ENCODE results near the gene MCRIP1.
A peak's percentile ranks its signal among the peaks of the same experiment; 100 is the strongest.

MCRIP1 gene, protein sequence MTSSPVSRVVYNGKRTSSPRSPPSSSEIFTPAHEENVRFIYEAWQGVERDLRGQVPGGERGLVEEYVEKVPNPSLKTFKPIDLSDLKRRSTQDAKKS

DNA sequence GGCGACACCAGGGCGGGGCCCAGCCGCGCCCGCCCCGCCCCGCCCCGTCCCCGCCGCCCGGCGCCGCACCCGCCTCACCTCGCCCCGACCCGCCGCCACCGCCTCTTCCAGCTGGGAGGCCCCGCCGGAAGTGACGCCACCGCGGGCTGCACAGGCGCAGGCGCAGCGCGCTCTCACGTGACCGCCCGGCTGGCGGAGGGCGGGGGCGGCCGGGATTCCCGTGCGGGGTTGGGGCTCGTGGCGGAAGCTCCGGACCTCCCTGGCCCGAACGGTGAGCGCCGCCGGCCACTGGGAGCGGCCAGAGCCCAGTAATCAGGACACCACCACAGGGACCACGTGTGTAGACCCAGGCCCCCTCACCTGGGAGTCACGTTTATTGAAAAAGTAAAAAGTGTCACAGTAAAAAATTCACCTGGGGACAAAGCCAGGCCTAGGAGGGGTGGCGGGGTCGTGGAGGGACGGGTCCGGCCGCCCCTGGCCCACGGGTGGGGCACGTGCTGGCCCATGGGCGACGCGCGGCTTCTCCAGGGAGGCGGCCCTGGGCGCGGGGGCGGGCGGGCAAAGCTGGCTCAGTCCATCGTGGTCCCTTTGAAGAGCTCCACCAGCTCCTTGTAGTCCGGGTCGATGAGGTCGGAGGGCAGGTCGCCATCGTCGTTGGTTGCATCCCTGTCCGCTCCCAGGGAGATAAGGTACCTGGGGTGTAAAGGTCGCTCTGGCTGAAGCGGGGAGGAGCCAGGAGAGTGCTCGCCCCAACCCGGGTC, at the start of gene MCRIP1:
MCRIP1 (minus strand) TSS at position 132 of the 761 bp plus-strand sequence. CDS start 8,785 bp downstream, outside the sequence.
- peak; percentile 90 for DNase-seq (ENCODE audit: low read depth)

DNA sequence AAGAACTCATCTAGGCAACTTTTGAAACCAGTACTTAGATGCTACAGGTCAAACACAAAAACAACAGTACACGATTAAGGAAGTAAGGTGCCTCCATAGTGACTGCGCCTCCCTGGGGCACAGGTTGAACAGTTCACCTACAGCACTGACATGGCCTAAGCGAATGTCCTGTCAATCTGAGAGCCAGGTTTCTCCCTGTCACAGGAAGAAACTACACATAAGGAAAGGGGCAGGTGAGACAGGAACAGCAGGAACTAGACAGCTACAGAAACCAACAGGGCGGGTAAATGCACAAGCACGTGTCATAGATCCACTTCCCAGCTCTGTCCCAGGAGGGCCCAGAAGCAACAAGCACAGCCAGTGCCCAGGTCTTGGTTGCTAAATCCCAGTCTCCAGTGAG, 46.0 kb upstream of the MCRIP1 start:
- DNase-seq (ENCODE audit: low read depth), result no peak

DNA sequence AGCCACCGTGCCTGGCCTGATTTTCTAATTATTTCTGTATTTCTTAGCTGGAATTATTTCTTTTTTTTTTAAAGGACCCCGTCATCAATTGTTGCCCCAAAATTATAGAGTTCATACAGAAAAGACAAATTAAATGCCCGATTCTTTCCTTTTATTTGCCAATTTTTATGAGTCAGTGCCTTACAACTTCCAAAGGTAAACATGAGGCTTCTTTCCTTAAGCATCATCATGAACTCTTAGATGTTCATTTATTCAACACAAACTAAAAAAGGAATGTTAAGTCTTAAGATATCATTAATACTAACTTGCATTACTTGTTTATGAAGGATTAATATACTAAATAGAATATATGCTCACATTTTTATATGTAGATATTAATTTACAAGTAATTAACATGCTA, 45.2 kb upstream of the MCRIP1 start:
- DNase-seq (ENCODE audit: low read depth), result no peak

DNA sequence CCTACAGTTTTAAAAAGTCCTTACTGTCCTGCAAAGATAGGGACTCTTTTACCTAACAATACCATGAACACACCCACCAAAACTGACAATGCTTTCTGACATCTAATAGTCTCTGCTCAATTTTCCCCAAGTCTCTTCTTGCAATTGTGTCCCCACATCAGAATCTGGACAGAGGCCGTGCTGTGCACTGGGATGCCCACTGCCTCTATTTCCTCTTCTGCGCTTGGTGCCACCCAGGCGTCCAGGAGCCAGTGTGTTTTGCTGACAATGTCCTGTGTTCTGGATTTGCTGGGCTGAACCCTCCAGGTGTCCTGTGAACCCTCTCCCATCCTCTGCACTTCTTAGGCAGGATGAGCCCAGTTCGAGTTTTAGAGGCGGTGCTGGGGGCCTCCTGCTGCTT, 44.5 kb upstream of the MCRIP1 start:
- DNase-seq (ENCODE audit: low read depth), result no peak

DNA sequence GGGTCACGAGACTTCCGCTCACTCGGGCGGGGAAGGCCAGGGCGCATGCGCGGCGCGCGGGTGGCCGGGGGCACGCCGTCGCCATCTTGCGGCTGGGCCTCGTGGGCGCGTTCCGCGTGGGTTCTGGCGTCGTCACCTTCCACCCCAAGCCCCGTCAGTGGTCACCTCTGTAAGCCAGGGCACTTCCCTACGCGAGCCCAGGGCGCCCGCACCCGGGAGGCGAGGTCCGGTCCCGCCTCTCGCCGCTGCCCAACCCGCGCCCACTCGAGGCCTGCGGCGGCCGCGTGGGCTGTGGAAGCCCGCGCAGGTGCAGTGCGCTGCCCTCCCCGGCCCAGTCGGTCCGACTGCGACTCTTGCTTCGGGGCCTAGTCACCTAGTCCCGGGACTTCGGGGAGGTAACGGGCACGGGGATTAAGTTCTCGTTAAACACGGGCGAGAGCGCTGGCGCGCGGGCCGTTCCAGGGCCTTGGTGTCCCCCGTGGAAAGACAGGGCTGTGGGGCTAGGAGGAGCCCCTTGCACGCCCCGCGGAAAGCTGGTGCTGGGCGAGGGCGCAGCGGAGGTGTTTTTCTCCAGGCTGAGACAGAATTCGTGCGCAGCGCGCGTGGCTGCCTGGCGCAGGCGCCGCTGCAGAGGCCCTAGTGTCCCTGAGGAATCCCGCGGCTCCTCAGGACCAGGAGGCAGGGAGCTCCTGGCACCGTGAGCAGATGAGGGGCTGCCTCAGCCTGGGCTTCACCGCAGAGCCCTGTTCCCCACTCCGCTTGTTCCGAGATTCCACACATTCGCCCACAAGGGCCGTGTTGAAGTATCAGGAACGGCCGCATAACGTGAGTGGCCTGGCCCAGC, 38.5 kb upstream of the MCRIP1 start:
- DNase-seq (ENCODE audit: low read depth), result peak; percentile 95

DNA sequence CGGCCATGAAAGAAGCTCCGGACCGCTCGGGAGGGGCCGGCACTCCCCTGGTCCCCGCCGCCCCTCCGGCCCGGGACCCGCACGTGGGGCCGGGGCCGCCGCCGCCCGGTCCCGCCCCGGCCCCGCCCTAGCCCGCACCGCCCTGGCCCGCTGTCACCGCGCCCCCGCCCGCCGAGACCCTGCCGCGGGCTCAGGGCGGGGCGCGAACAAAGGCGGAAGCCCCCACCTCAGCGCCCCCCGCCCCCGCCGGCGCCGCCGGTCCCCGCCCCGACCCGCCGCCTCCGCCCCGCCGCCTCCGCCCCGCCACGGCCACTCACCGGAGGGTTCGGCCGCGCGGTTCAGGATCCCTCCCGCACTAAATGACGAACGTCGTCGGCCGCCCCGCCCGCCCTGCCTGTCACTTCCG, 37.9 kb upstream of the MCRIP1 start, which contains the start of gene ARHGDIA:
ARHGDIA (minus strand) TSS at position 357 of the 406 bp plus-strand sequence. CDS start 1,407 bp downstream, outside the sequence.
- DNase-seq (ENCODE audit: low read depth), result no peak

DNA sequence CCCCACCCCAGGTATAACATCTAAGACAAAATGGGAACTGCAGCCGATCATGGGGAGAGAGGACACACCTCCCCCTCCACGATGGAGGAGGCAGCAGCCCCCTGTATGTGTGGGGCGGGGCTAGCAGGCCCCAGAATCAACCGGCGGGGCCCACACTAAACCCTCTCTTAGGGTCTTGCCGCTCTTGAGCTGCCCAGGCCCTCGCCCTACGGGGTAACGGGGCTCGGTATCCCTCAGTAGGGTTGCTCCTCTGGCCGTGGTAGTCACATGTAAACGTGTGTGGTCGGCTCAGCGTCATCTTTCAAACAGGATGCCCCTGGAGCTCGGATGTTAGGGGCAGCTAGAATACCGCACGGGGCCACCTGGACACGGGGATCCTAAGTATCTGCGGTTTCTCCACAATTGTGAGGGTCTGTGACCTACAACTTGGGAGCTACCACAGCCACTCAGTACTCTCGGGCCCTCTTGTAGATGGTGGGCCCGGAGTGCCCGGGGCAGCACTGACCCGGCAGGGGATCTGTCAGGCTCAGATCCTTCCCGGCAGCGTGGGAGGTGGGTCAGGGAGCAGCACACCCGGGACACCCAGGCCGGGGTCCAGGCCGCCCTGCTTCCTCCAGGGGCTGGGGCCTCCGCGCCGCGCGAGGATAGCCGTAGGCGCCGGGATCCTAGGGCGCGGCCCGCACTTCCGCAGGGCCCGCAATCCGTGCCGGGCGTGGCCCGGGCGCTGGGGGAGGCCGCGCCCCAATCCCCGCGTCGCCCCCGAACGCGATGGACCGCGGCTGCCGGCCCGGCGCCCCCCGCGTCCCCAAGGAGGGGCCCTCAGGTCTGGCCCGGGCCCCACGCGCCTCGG, 37.3 kb upstream of the MCRIP1 start:
- DNase-seq (ENCODE audit: low read depth), result no peak

DNA sequence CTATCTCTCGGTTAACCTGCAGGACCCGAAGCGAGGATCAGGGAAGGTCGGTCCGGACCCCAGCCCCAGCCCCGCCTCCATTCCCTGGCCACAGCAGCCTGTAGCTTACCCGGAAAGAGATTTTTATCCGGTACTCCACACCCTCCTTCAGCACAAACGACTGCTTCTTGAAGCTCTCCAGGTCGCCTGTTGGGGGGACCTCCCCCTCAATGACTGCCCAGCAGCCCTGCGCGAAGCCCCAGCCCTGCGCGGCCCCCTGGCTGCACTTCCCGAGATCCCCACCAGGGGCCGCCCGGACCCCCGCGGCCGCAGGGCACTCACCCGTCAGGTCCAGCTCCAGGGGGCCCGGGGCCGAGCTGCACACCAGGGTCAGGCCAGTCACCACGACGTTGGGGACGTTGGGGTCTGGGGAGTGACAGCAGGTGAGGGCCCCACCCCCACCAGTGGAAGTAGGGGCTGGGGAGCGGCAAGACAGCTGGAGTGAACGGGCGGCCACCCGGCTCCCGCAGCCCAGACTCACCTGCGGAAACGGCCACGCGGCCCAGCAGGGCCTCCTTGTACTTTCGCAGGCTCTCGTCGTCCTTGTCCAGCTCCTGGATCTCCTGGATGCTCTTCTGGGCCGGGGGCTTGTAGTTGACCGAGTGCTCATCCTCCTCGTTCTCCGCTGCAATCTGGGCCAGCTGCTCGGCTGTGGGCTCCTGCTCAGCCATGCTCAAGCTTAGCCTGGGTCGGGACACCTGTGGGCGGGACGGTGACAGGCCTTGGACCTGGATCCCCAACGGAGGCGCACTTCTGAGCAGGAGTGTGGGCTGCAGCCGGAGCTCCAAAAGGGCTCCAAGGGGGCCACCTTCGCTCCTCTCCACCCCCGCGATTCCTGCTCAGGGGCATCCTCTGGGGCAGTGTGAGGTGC, 36.4 kb upstream of the MCRIP1 start:
- no peak for DNase-seq (ENCODE audit: low read depth)

DNA sequence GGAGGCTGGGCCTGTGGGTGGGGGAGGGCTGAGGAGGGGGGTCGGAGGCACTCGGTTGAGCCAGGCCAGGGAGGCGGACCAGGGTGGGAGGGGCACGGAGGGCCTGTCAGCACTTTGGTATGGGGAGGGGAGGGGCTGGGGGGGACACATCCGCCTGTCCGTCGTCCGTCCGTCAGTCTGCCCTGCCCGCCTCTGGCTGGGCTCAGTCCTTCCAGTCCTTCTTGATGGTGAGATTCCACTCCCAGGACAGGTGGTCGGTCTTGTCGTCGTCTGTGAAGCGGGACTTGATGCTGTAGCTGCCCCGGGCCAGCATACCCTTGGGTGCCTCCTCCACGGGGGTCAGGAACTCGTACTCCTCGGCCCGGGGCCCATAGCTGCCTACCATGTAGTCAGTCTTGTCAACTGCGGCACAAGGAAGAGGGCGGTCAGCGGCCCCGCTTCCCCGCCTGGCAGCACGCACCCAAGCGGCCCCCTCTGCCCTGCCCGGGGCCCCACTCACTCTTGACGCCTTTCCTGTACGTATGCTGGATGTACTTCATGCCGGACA, 35.7 kb upstream of the MCRIP1 start:
- no peak for DNase-seq (ENCODE audit: low read depth)

DNA sequence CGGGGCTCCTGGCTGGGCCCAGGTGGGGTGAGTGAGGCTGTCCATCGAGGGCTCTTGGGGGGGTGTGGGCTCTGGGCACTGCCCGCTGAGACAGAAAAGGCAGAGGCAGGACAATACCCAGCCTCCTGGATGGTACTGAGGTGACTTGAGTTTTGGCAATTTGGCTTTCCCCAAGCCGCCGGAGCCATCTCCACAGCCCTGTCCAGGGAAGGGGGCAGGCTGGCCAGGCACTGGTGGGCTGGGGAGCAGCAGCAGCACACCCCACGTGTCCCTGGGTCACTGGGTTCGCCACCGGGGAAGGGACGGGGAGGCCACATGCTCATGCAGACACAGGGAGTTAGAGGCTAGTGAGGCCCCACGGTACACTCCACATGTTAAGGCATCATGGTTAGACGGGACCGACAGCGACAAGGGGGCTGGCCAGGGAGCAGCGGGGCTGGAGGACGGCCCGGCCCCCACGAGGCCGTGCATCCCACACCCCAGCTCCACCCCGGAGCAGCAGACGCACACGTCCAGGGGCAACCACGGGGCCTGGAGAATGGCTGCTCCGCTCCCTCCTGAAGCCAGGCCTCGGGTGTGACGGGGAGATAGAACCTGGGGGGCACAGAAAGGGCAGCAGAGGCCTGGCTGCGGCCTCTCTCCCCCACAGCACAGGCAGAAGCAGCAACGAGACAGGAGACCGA, 35.0 kb upstream of the MCRIP1 start:
- no peak for DNase-seq (ENCODE audit: low read depth)

DNA sequence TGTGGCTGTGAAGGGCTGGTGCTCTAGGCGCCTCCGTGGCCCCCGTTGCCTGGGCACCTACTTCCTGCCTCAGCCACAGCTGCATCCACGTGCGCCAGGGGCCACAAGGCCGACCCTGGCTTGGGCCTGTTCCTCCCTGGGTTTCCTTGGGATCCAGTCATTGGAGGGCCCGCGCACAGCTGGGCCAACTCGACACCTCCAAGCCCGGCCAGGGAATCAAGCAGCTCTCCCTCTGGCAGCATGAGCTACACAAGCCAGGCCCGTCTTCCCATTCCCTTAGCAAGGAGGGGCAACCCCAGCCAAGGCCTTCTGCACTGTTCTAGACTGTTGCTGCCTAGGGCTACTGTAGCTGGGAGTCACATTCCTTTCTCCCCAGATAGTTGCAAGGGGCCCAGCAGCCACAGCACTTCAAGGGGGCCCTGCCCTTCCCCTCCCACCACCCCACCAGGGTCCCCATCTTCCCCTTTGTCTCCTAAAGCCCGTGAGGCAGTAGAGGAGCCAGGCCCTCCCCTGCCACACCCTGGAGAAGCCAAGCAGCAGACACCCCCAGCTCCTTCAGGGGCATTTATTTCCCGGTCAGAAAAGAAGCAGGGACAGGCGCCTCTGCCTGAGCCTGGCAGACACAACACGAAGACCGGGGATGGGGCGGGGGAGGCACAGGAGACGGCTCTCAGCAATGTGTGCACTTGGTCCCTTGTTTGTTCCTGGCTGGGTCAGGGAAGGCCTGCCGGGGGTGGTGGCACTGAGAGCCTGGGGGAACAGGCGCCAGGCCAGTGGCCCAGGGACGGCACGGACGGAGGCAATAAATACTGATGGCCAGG, 34.3 kb upstream of the MCRIP1 start:
- DNase-seq (ENCODE audit: low read depth), result no peak

DNA sequence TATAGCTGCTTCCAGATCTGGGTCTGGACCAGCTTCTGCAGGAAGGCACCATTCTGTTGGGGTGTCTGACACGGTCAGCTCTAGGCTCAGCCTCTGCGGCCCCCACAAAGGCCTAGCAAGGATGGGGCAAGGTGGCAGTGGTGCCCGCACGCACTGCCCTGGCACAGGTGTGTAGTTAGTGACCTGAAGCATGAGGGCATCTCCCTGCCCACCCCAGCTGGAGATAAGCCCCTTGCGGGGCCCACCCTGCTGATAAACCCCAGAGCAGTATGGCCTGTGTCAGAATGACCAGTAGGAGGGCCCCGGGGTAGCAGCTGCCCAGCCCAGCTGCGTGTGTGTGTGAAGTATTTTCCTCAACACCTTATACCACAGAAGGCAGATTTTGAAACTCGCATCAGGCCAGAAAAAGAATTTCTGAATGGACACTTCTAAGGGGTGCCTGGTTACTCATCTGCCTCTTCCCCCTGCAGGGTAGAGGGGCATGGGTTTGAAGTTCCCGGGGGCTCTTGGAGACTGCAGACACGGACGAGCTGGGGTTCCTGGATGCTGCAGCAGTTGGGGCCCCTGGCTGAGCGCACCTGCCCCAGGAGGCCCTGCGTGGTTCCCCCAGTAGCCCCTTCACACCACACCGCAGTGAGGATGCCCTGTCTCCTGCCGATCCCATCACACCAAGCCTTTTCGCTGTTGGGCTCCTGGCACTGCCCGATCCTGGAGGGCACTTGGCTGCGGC, 33.5 kb upstream of the MCRIP1 start:
- DNase-seq (ENCODE audit: low read depth), result no peak

DNA sequence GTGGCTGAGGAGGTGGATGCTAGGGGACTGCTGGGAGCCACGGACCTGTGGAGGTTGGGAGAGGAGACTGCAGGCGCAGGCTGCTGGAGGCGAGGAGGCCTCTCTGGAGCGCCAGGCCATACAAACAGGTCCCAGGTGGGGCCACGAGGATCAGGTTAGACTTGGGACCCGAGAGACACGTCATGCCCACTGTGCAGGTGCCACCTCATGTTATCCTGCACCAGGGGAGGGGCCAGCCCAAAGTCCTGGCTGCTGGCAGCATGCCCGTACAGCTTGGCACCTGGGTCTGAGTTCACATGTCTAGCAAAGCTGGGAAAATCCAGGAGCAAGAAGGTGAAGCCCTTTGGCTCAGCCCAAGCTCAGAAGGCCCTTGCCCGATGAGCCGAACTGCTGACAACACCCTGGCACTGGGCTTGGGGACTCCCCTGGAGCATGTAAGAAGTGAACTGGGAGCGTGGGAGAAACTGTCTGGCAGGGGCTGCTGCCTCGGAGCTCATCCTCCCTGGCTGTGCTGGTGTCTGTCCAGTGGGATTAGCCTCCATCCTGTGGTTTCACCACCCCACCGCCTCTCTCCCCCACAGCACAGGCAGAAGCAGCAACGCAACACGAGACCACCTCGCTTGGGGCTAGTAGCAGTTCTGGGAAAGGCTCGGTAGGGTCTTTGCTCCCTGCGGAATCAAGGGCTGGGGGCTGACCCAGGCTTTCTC, 32.8 kb upstream of the MCRIP1 start:
- DNase-seq (ENCODE audit: low read depth), result no peak

DNA sequence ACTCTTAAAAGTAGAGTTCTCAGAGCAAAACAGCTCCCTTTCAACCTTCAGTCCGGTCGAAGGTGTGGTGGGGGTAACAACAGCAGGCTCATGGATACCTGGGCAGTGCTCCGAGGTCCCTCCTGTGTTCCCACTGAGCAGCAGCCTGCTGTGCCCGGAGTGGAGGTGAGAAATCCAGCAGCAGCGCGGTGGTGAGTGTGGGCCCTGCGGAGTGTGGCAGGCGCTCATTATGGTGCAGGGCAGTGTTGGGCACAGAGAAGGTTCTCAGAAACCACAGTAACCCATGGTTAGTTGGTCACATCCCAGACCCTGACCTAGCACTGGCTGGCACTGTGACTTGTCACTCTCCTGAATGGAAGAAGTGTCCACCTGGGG, 32.3 kb upstream of the MCRIP1 start:
- no peak for DNase-seq (ENCODE audit: low read depth)

DNA sequence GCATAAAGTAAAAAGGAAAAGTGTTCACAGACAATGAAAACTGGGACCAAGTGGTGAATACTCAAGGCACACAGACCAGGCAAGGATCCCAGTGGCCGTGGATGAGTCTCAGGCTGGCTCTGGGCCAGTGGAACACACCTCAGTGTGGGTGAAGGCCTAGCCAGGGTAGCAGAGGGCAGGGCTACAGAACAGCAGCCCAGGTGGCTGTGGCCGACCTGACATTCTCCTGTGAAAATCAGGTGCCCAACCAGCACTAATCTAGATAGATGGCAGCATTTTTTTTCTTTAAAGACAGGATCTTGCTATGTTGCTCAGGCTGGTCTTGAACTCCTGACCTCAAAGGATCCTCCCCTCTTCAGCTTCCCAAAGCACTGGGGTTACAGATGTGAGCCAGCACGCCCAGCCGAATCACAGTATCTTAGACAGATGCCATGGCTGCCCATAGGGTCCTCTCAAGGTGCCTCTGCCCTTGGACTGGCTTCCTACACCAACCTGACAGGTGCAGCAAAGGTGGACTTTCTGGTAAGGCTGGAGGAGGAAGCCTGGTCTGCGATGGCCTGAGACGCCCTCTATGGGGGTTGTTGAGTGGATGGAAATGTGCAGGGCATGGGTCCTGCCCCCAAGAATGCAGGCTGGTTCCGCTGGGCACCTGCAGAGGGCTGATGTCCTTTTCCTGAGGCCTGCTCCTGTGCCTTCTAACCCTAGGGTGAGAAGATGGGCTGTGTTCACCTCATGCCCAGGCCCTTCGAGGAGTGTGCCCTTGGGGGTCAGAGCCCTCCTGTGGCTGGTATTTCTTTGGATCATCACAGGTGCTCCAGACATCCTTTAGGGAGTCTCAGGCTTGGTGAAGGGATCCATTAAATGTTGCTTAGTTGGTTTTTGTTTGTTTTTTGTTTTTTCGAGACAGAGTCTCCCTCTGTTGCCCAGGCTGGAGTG, 31.0 kb upstream of the MCRIP1 start:
- no peak for DNase-seq (ENCODE audit: low read depth)

DNA sequence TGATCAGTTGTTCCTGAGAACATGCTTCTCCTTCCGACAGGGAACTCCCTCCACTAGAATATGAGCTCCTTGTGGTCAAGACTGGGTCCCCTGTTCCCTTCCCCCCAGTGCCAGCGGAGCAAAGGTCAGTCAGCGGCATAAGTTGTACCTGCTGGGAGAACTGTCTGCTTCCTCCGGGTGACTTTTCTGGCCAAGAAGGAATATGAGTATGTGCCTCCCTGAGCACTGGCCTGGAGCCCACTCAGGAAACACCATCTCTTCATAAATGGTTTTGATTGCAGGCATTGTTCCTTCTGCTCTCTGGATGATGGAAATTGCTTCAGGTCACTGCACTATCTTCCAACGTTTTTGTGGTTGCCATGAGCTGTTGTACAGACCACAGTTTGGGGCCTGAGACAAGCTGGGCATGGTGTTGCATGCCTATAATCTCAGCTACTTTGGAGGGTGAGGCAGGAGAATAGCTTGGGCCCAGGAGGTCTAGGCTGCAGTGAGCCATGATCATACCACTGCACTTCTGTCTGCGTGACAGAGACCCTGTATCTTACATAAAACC, 30.1 kb upstream of the MCRIP1 start:
- DNase-seq (ENCODE audit: low read depth), result no peak
